SK-N-SH (cell line): ENCODE data around the gene NRG3.
"Not testable (repeated sequence)": the region's sequence is repeated elsewhere in the genome, so short reads cannot be mapped to it uniquely, and the experiment has no call there.

Source experiments
- CTCF ChIP-seq: fragments of 200-600 bp; sonication (generic); IDR thresholded peaks from 2 replicates; pipeline ENCODE4 v1.6.1; 2017; ENCODE audit warnings: antibody characterized with exemption, mild to moderate bottlenecking, moderate library complexity
- EP300 ChIP-seq, 2 experiments: IDR thresholded peaks; 2 replicates each; pipeline versions ENCODE4 v1.4.0 to v1.6.1; 2012; ENCODE audit warnings: borderline replicate concordance in 1 of 2, low read depth in 1 of 2, low read length in 1 of 2
- GATA2 ChIP-seq: sonication (generic); formaldehyde crosslinking; IDR thresholded peaks from 2 replicates; pipeline ENCODE4 v1.5.0; 2020; ENCODE audit warnings: mild to moderate bottlenecking, missing genetic modification reagents
- JUND ChIP-seq: IDR thresholded peaks from 2 replicates; pipeline ENCODE4 v1.4.0; 2012
- MXI1 ChIP-seq: IDR thresholded peaks from 2 replicates; pipeline ENCODE4 v1.6.1; 2012; ENCODE audit warnings: mild to moderate bottlenecking, low read depth, low read length, improper control_type of control experiment
- SMC3 ChIP-seq: IDR thresholded peaks from 2 replicates; pipeline ENCODE4 v1.6.1; 2012; ENCODE audit warnings: low read depth, low read length, improper control_type of control experiment
- TEAD4 ChIP-seq: IDR thresholded peaks from 2 replicates; pipeline ENCODE4 v1.4.0; 2012; ENCODE audit warnings: mild to moderate bottlenecking, borderline replicate concordance; ENCODE audit not compliant: insufficient read depth
- TF ChIP-seq, protein P1 (sequence below): IDR thresholded peaks from 2 replicates; pipeline ENCODE4; 2012

DNA sequence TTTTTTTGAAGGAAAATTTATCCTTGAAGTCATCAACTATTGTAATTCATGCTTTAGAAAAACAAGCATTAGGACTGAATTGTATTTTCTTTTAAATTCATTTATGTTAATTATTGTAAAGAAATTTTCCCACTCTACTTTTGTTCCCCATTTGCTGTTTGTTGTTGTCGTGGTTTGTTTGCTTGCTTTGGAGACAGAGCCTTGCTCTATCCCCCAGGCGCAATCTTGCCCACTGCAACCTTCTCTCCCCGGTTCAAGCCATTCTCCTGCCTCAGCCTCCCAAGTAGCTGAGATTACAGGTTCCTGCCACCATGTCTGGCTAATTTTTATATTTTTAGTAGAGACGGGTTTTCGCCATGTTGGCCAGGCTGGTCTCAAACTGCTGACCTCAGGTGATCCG lies 192.2 kb downstream of the NRG3 start:
- not testable (repeated sequence) for TF ChIP-seq CTCF; JUND; EP300 (IDR thresholded peaks at IDR 0.05; ENCODE audit: borderline replicate concordance in 1 of 2, low read depth in 1 of 2, low read length in 1 of 2); MXI1; GATA2 (CRISPR knock-in tag); SMC3; TEAD4
- TF ChIP-seq, protein P1, sequence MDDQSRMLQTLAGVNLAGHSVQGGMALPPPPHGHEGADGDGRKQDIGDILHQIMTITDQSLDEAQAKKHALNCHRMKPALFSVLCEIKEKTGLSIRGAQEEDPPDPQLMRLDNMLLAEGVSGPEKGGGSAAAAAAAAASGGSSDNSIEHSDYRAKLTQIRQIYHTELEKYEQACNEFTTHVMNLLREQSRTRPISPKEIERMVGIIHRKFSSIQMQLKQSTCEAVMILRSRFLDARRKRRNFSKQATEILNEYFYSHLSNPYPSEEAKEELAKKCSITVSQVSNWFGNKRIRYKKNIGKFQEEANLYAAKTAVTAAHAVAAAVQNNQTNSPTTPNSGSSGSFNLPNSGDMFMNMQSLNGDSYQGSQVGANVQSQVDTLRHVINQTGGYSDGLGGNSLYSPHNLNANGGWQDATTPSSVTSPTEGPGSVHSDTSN: not testable (repeated sequence)
